ENCODE results near the gene ZNF48. TPM values are rescaled to one million over a fixed set of nuclear protein-coding genes. Genes with fewer than 3 reads are reported as not detected.

The ZNF48 gene
- total RNA-seq = 10 to 100 TPM in 1 of 4 donors, 1 to 10 TPM in 3; 6.3 to 12.1 (median 8.1) TPM

GRCh38 chr16:30395155-30395991 is at the start of gene ZNF48:
ZNF48 (plus strand) TSS chr16:30395420; CDS start chr16:30395795, 375 bp downstream.
- DNase-seq (ENCODE audit: low spot score in 2 of 2) = peak; percentile 85 to 87
- peak in 1 of 2 donors; percentile 24 for TF ChIP-seq CTCF (IDR thresholded peaks at IDR 0.05)
- peak in 1 of 2 donors; percentile 30 for TF ChIP-seq POLR2A (IDR thresholded peaks at IDR 0.05)
- no peak for TF ChIP-seq EP300 (IDR thresholded peaks at IDR 0.05)
- TF ChIP-seq POLR2AphosphoS5 (IDR thresholded peaks at IDR 0.05) = peak in 1 of 3 donors; percentile 21
- no peaks in the 10 kb centered on the region for H3K9me3 ChIP-seq
- peaks cover 33% of the 10 kb centered on the region for H3K4me1 ChIP-seq
- H3K27ac ChIP-seq = peak within 1 kb of the TSS; percentile 68
- no peaks in the 10 kb centered on the region for H3K27me3 ChIP-seq
- H3K36me3 ChIP-seq = peaks cover 11% of the 10 kb centered on the region
- 0% methylated on average over 18 of the region's 103 CpGs for WGBS
- peak within 1 kb of the TSS; percentile 71 for H3K4me3 ChIP-seq

GRCh38 chr16:30346286-30346685 is 48.9 kb upstream of the ZNF48 start:
- H3K4me3 ChIP-seq = no peak overlapping the region
- no peaks in the 10 kb centered on the region for H3K4me1 ChIP-seq
- no peaks in the 10 kb centered on the region for H3K27me3 ChIP-seq
- TF ChIP-seq CTCF (IDR thresholded peaks at IDR 0.05) (no peak), POLR2AphosphoS5 (IDR thresholded peaks at IDR 0.05) (no peak), EP300 (IDR thresholded peaks at IDR 0.05) (no peak), POLR2A (IDR thresholded peaks at IDR 0.05) (no peak)
- 97% methylated on average over 3 of the region's 3 CpGs for WGBS
- H3K27ac ChIP-seq = no peak overlapping the region
- H3K9me3 ChIP-seq = no peaks in the 10 kb centered on the region
- peak in 1 of 2 donors; percentile 25 for DNase-seq (ENCODE audit: low spot score in 2 of 2)
- H3K36me3 ChIP-seq = peaks cover 13% of the 10 kb centered on the region

GRCh38 chr16:30348113-30348512 is 47.1 kb upstream of the ZNF48 start:
- Histone ChIP-seq H3K9me3 (no peaks in the 10 kb centered on the region), H3K27me3 (no peaks in the 10 kb centered on the region), H3K4me3 (no peak overlapping the region), H3K36me3 (peaks cover 24% of the 10 kb centered on the region), H3K27ac (no peak overlapping the region), H3K4me1 (peaks cover 16% of the 10 kb centered on the region)
- WGBS = 99% methylated on average over 8 of the region's 8 CpGs
- TF ChIP-seq CTCF (IDR thresholded peaks at IDR 0.05) (no peak), EP300 (IDR thresholded peaks at IDR 0.05) (no peak), POLR2AphosphoS5 (IDR thresholded peaks at IDR 0.05) (no peak), POLR2A (IDR thresholded peaks at IDR 0.05) (no peak)
- peak in 1 of 2 donors; percentile 31 for DNase-seq (ENCODE audit: low spot score in 2 of 2)

- DNase-seq (ENCODE audit: low spot score in 2 of 2) = peak in 1 of 2 donors; percentile 9
- 85% methylated on average over 7 of the region's 7 CpGs for WGBS
- peaks cover 28% of the 10 kb centered on the region for H3K36me3 ChIP-seq
- no peaks in the 10 kb centered on the region for H3K9me3 ChIP-seq
- no peak overlapping the region for H3K27ac ChIP-seq
- TF ChIP-seq EP300 (IDR thresholded peaks at IDR 0.05) (no peak), POLR2A (IDR thresholded peaks at IDR 0.05) (no peak), CTCF (IDR thresholded peaks at IDR 0.05) (no peak), POLR2AphosphoS5 (IDR thresholded peaks at IDR 0.05) (no peak)
- no peaks in the 10 kb centered on the region for H3K27me3 ChIP-seq
- H3K4me3 ChIP-seq = no peak overlapping the region
- peaks cover 24% of the 10 kb centered on the region for H3K4me1 ChIP-seq
Observed at GRCh38 chr16:30348929-30349328, 46.3 kb upstream of the ZNF48 start.

- Histone ChIP-seq H3K27ac (no peak overlapping the region), H3K4me1 (peaks cover 31% of the 10 kb centered on the region), H3K27me3 (no peaks in the 10 kb centered on the region), H3K36me3 (peaks cover 28% of the 10 kb centered on the region), H3K9me3 (no peaks in the 10 kb centered on the region), H3K4me3 (no peak overlapping the region)
- no peak for TF ChIP-seq POLR2AphosphoS5 (IDR thresholded peaks at IDR 0.05)
- TF ChIP-seq POLR2A (IDR thresholded peaks at IDR 0.05) = no peak
- no peak for TF ChIP-seq EP300 (IDR thresholded peaks at IDR 0.05)
- no peak for TF ChIP-seq CTCF (IDR thresholded peaks at IDR 0.05)
- peak; percentile 24 to 49 for DNase-seq (ENCODE audit: low spot score in 2 of 2)
- 81% methylated on average over 3 of the region's 3 CpGs for WGBS
Observed at GRCh38 chr16:30349675-30350074, 45.5 kb upstream of the ZNF48 start.
